ENCODE measurements around the gene SLC39A12.

The SLC39A12 gene

GRCh38 chr10:17913604-17914003 lies 38.1 kb upstream of the SLC39A12 start:
- TF ChIP-seq, protein P1, sequence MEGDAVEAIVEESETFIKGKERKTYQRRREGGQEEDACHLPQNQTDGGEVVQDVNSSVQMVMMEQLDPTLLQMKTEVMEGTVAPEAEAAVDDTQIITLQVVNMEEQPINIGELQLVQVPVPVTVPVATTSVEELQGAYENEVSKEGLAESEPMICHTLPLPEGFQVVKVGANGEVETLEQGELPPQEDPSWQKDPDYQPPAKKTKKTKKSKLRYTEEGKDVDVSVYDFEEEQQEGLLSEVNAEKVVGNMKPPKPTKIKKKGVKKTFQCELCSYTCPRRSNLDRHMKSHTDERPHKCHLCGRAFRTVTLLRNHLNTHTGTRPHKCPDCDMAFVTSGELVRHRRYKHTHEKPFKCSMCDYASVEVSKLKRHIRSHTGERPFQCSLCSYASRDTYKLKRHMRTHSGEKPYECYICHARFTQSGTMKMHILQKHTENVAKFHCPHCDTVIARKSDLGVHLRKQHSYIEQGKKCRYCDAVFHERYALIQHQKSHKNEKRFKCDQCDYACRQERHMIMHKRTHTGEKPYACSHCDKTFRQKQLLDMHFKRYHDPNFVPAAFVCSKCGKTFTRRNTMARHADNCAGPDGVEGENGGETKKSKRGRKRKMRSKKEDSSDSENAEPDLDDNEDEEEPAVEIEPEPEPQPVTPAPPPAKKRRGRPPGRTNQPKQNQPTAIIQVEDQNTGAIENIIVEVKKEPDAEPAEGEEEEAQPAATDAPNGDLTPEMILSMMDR (IDR thresholded peaks at IDR 0.05; ENCODE audit: low read depth, low read length), result no peak
- H3K4me3 ChIP-seq (ENCODE audit: low read depth, low read length), result no peak overlapping the region

GRCh38 chr10:17914169-17915045 lies 37.3 kb upstream of the SLC39A12 start:
- no peak overlapping the region for H3K4me3 ChIP-seq (ENCODE audit: low read depth, low read length)
- TF ChIP-seq, protein P1 (IDR thresholded peaks at IDR 0.05; ENCODE audit: low read depth, low read length), result no peak

- no peak overlapping the region for H3K4me3 ChIP-seq (ENCODE audit: low read depth, low read length)
- TF ChIP-seq, protein P1 (IDR thresholded peaks at IDR 0.05; ENCODE audit: low read depth, low read length), result no peak
These were observed 36.5 kb upstream of the SLC39A12 start for GRCh38 chr10:17915181-17915580.

GRCh38 chr10:17918187-17918903 lies 33.4 kb upstream of the SLC39A12 start:
- H3K4me3 ChIP-seq (ENCODE audit: low read depth, low read length), result no peak overlapping the region
- TF ChIP-seq, protein P1 (IDR thresholded peaks at IDR 0.05; ENCODE audit: low read depth, low read length), result no peak

DNA sequence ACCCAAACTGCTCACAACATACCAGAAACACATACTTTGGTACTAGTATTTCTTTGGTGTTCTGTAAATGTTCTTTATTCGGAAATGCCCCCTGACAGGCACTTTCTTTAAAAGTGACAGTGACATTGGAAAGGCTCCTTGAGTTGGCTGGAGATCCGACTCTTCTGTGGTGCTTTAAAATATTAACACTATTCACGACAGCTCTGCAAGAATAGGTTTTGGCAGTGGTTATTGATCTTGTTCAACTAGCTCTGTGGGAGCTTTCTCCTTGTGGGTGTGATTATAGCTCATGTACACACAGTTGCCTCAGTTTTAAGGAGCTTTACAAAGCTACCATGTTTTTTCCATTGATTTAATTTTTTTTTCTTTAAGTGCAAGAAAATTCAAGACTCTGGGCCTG lies 30.3 kb upstream of the SLC39A12 start:
- TF ChIP-seq, protein P1 (IDR thresholded peaks at IDR 0.05; ENCODE audit: low read depth, low read length), result no peak

DNA sequence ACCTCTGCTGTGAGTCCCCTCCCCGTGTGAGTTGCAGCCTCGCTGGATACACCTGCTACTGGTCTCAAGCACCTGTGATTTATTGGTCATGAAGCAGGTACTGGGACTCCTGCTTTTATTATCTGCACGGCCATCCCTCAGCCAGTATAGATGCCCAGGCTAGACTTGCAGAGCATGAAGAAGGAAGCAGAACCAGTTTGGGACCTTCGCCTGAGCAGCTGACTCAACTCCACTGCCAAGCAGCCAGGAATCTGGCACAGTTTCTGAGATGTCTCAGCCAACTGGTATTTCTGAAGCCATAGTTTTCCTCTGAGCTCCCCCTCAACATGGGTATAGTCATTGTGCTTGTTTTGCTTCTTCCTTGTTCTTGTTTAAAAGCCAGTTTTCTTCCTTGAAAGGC lies 28.0 kb upstream of the SLC39A12 start:
- TF ChIP-seq, protein P1 (IDR thresholded peaks at IDR 0.05; ENCODE audit: low read depth, low read length), result no peak
- H3K4me3 ChIP-seq (ENCODE audit: low read depth, low read length), result no peak overlapping the region

More for the DNA sequence above, 30.3 kb upstream of the SLC39A12 start:
- H3K4me3 ChIP-seq (ENCODE audit: low read depth, low read length), result no peak overlapping the region

All from WI38 (cell line).